NCI-H1436 treated with DMSO at 0.1 percent for 48 hours (cell line): ENCODE data around the gene SETBP1.
A peak's percentile ranks its signal among the peaks of the same experiment; 100 is the strongest.

Source experiments
- DNase-seq: peaks from one replicate; lab custom pipeline; 2025; lab: John Stamatoyannopoulos, UW

The SETBP1 gene

DNA sequence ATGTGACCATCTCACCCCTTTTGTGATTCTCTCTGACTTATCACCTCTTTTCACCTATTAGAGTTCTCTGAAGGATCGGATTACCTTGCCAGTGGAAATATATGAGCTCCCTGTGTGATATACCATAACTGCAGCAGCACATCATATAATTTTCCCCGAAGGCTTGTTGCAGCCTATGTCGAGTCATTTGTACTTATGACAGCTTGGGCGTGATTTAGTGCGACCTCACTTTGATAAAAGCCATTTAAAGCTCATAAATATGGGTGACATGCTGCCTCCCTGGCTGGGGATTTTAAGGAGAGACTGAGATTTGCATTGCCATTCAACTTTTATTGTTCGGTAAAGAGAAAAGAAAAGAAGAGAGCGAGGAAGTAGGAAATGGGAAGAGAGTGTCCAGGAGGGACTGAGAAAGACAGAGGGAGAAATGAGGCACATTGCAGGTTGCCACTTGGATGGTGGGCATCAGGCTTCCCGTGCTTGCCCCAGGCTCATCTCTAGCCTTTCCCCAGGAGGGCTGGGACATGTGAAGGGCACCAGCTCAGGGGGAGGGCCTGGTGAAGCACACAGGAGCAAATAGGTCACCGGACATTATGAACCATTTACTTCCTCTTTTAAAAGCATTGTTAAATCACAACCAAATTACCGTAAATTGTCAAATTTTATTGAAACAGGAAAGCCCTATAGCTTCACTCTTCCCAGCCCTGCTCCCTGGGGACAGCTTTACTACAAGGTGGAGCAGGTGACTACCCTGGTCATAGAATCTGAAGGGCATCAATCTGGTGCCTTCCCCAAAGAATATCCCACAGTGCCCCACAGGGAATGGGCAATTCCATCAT, 161.3 kb downstream of the SETBP1 start:
- no peak for DNase-seq

DNA sequence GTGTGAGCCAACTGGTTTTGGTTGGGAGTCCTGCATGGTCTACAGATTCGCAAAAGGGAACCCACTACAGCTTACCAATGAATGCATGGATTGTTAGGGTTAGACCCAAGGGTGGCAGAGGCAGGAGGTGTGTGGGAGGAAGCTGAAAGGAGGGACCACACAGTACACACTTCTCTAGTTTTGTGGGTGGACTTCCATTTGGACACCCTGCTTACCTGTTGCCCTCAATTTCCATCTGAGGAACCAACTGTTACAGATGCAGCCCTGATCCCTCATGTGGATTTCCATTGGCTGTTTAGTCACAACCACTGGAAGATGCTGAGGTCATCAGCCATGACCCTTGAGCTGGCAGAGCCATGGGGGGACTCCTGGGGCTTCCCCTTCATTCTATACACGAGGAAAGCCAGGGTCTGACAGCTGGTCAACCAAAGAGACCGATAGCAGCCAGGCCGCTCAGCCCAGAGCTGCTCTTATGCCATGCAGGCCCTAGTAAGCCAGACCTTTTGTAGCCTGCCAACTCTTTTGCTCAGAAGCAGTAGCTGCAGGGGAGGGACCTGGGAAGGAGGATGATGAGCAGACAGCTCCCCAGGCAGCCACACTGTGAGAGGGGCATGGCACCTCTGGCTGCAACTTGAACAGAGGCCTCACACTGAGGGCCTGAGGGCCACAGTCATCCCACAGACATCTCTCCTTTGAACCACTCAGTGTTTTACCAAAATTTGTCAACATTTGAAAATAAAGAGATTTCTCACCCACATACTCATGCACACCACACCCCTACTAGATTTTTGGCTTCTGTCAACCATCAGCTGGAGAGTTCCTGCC, 162.1 kb downstream of the SETBP1 start:
- no peak for DNase-seq

DNA sequence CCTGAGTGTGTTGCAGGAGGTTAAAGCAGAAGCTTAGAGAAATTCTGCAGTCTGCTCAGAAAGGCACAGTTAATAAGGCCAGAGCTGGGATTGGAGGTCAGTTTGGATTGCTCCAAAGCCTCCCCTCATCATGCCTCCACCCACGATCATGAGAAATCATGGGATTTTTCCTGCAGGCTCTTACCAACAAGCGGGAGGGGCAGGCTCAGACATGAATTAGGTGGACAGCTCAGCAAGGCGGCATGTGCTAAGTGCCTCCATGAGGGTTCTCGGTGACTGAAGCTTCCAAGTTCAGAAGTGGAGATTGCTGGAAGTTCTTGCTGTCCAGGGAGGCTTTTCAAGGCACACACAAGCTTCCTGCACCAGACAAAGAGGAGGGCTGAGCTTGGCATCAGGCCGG, 163.8 kb downstream of the SETBP1 start:
- no peak for DNase-seq

DNA sequence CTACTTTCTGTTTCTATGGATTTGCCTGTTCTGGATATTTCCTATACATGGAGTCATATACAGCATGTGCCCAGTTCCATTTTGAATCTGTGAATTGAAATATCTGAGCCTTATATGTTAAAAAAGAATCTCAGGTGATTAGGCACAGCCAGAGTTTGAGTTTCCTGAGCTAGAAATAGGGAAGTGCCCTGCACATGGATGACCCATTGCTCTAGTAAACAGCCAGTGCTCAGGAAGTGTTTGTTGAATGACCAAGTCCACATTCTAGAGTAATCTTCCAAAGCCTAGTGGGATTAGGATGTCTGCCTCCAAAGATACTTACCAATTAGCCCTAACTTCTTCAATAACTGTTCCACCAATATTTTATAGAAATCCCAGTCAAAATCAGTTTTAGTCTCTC, 165.8 kb downstream of the SETBP1 start:
- no peak for DNase-seq

DNA sequence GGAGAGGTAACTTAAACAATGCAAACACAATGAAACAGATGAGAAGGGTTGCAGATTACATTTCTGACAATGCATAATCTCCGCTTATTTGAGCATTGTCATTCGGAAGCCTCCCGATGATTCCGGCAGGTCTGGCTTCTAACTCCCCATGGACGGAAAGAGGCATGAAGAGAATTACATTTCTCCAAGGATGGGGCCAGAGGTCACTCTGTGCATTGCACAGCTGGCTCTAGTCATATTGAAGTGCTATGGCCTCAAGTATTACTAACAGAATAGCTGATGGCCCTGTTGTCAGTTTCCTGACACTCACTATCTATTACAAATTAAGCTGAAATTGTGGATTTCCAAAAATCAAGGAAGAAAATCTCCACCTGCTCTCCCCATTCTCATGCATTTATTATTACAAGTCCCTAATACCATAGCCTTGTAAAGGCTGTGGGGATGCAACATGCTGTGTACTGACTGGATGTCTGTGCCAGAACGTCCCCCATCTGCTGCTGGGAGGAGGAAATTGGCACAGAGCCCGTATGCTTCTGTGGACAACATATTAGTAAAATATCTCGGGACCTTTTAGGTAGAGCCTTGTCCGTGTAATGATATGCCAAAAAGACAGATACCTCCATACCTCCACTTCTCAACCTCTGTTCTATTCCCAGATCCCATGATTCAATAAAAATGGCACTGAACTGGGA, 168.1 kb downstream of the SETBP1 start:
- DNase-seq = no peak

DNA sequence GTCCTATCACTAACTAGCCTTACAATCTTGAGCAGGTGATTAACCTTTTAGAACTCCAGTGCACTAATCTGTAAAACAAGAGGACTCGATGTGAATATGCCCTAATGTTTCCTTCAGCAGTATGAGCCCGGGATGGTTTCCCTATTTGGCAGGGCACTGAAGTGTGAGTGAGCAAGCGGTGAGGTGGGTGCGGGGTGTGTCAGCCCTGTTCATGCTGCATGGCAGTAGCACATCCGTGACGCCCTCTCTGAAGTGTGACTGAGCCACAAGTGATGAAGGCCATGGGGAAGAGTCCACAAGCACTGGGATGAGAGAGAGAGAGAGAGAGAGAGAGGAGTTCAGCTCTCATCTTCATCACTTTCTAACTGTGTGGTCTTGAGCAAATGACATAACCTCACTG, 168.7 kb downstream of the SETBP1 start:
- no peak for DNase-seq

DNA sequence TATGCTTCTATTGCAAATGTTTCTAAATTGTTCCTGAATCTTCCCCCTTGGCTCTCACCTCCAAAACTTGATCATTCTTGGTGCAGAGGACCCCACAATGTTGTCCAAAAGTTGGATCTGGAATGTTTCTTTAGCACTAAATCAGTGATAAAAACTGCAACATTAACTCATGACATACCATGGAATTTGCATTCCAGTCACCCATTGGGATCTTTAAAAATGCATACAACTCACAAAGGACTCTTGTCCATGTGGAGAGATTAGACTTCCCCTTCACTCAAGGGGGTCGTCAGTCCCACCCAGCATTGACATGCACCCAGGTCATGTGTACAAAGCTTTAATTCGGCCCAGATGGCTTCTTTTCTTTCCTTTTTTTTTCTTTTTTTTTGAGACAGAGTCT, 169.3 kb downstream of the SETBP1 start:
- no peak for DNase-seq

DNA sequence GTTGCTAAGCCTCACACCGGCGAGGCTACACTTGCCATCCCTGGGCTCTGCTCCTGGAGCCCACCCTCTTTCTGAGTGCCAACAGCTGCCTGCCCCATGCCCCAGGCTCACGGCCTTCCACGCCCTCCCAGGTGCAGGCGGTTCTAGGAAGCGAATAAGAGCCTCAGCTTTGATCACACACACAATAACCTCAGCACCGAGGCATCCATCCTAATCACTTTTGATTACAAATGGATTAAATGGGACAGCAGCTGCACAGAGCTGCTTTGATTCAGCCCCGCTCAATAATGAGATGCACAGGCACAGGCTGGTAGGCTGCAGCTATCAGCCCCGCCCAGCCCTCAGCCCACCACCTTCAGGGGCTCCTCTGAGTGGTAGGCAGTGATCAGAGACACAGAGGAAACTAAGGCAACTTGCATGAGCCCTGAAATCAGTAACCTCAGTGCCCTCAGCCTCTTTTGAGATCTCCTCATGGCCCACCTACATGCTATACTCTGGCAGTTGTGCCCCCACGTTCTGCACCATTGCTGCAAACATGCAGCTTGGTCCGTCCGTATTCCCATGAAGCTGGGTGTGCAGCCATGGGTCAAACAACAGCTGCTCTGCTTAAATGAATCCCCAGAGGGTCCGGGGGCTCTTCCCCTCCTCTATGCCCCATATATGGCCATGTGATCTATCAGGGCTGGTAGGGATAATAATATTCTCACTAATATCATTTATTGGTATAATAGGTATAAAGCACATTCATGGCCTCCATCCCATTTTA, 171.4 kb downstream of the SETBP1 start:
- DNase-seq = peak; percentile 81

DNA sequence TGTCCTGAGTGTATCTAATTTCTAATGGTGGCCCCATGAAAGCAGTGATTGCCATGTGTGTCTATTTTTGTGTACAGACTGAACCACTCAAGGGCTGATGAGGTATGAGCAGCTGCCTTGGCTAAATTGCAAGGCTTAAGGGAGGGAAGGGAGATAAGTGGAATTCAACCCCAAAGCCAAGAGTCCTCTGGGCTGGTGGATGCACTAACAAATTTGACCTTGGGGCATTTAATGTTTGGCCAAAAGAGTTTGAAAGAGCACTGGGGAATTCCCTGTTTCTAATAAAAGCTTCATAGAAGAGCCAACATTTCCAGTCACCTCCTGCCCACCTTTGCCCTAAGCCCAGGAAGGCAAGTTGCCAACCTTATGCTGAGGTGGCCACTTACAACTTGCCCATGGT, 172.1 kb downstream of the SETBP1 start:
- DNase-seq = peak; percentile 59

DNA sequence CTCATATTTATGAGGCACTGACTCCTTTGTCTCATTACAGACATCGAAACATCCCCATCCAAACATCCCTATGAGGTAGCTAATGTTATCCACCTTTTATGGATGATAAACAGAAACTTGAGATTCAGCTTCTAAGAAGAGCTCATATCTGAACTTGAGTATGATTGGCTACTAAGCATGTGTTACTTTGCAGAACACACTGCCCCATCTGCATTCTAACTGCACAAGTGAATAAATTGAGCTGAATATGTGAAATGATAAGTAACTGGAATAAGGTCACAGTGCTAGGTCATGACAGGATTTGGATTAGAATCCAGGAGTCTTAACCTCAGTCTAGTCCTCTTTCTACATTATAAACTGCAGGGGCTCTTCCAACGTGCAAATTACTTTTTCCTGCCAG, 172.7 kb downstream of the SETBP1 start:
- DNase-seq = no peak

DNA sequence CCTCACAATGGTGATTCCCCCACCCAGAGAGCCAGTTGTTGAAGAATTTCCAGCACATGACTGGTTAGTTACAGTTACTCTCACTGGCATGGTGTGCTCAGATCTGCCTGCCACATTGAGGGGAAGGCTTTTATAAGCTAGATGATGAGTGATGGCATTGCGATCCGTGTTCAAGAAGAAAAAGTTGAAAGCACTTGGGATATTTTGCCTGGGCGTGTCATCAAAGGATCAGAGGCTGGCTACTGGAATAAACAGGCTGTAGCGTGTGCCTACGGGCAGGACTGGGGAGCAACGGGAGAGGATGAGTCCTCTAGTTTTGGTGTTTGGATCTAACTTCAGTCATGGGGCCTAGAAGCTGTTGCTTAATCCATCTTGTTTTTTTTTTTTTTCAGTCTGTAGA, 175.0 kb downstream of the SETBP1 start:
- no peak for DNase-seq

DNA sequence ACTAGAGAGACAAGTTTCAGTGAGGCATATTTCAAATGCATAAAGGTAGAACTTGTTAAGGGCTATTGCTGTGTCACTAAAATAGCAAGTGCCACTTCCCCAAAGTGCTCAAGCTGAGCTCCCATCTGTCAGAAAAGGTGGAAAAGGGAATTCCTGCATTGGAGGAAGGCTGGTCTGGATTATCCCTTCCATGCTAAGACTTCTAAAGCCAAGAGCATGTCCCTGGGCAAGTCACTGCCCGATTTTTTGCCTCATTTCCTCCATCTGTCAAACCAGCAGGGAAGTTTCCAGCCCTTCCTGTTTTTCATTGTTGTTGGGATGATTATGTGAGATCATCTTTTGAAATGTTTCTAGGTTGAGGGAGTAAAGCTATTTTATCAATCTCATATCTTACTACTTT, 175.5 kb downstream of the SETBP1 start:
- no peak for DNase-seq

DNA sequence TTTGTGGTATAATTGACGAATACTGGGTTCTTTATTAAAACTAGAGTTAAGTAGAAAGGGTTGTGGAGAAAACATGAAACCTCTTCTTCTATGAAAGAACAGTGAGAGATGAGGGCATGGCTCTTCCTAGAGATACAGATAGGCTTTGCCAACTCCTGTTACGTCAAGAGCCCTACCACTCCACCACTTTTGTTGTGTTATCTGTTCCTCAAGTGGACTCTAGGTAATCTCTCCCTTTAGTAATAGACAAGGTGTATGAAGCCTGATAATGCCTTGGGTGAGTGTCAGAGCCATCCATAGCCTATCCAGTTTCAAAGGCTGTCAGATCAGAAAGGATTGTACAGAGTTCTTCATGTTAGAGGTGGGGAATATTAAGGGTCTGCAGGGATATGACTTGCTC, 176.4 kb downstream of the SETBP1 start:
- no peak for DNase-seq

DNA sequence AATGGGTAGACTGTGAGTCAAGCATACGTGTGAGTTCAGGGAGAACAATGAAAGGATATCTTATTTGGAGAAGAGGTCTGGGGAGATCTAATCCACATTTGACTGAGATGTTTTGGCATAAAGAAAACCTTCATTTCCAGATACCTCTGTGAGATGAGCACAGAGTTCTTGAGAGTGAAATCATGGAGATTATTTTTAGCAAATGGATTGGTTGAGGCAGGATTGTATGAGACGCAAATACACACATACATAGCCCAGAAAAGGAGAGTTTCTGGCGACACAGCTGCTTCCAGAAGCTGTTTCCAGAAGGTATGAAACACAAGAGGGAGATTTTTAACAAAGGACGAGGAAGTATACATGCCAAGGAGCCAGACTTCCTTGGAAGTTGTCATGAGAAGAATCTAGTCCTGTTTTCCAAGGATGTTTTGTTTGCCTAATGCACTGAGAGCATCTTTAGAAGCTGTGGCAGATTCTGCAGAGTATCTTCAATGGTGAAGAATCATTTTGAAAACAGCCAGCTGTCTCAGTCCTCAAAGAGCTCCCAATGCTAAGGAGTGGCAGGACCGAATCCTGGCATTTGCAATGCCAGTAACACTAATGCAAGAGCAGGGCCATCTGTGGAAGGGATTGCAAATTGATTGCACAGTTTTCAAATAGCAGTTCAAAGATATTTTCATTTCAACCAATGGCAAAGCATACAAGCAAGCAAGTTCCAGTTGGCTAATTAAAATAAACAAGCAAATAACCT, 177.2 kb downstream of the SETBP1 start:
- DNase-seq = no peak

DNA sequence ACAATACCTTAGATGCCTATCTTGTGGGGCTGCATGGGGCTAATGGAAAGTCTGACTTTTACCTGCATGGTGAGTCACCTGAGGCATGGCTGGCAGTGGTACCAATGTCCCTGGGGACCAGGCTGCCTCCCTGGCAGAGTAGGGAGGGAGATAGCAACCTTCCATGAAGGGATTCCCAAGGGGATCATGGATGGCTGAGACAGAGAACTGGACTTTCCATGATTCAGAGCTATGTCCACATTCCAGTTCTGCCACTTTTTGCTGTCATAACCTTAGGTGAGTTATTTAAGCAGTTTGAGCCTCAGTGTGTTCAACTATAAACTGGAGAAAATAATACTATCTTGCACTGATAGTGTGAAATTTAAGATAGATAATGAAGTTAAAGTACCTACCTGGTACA, 178.6 kb downstream of the SETBP1 start:
- DNase-seq = no peak

DNA sequence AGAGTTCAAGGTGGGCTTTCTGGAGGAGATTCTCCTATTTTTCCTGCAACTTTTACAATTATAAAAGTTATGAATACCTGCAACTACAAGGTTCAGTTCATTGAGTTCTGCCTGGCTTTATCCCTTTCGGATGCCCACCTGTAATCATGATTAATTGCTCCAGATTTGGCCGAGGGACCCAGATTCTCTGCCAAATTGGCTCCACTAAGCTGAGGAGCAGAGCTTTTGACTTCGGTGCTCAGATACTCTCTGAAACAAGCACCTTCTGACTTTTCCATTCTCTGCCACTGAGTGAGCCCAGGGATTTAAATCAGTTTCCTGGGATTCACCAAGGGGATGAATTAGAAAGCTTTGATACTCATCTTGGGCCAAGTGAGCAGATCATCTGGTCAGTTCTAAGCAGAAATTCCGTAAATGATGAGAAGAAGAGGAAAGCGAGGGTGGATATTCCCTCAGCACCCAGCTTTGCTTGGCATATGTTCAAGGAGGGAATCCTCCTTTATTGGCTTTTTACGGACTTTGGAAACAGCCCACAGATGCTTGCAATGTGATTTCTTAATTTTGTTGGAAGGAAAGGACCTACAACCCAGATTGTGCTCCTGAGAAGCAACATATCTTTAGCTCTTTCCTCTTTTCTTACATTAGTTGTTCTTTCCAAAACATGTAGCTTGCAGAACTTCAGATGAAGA, 179.2 kb downstream of the SETBP1 start:
- DNase-seq = no peak

DNA sequence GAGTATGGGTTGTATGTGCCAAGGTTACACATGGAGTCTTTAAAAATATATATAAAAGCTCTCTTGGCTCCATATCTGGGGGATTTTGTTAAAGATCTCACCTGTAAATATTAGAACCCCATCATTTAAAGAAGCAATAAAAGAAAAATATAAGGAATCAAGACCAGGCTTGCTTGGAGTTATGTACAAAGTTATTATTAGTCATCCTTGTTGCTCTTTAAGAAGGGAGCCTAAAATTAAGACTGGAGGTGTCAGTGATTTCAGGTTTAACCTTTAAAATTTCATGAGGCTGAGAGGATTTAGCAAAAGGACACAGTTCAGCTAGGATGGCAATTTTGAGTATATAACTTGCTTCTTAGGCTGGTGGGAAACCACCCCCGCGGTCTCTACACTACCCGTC, 181.4 kb downstream of the SETBP1 start:
- no peak for DNase-seq

DNA sequence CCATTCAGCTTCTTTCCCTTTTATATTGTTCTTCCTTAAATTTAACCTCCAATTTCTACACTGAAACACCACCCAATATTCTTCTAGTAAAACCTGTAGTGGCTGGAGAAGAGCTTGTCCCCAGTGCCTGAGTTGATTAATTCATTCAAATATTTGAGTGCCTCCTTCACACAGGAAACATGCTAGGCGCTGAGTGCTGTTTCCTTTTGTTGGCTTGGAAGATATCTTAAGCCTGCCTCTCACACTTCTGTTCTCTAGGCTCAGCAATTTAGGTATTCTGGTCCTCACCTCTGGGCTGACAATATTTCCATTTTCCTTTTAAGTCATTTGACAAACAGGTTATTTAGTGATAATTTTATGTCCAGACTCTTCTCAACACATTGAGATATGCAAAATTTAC, 185.4 kb downstream of the SETBP1 start:
- no peak for DNase-seq

DNA sequence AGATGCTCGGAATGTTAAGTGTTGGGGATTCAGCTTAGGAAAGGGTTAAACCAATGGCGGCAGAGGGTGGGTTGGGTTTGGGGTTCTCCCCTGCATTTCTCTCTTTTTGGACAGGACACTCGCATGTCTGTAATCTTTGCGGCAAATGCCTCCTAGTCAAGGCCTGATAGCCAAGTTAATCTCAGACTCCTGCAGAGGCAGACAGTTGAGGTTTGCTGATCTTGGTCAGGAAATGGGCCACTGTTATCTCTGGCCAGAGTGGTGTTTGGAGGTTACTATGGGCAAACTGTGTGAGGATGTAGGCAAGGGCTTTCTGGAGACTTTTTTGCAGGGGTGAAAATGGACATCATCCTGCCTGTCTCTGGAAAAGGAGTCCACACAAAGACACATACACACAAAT, 188.8 kb downstream of the SETBP1 start:
- no peak for DNase-seq

DNA sequence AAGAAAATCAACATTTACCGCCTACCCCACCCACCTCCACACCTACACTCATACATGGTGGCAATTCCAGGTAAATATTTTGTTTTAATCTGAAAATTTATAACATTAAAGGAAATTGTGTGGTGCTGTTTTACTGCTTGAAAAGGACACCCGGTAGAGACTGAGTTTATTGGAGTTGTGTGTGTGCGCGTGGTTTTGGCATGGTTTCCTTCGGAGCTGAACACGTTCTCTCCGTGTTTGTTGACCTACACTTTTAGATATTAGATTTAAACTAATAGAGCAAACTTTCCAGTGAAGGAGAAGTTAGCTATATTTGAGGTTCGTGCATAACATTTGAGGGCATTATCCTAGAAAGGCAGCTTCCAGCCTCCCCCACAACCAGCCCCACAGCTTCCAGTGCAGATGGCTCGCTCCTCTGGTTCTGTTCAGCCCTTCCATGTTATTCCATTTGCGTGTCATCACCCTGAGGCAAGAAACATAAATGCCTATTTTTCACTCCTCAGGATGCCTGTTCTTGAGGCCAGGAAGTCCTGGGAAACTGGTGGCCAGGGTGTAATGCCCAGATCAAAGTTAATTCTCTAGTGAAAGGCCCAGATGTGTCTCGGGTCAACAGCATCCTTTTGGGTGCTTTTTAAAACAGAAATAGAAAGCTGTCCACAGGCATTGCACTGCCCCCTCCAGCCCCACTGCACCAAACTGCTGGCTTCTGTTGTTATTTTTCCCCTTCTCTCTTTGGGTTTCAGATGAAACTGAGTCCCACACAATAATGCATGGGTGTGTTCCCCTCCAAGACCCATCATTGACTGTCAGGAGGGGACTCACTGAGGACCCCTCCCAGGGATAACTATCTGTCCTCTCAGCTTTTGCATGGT, 190.2 kb downstream of the SETBP1 start:
- no peak for DNase-seq
